Measurements from ENCODE around the gene EPHB4.
A peak's percentile ranks its signal among the peaks of the same experiment; 100 is the strongest.
"Not testable (repeated sequence)": the region's sequence is repeated elsewhere in the genome, so short reads cannot be mapped to it uniquely, and the experiment has no call there.

EPHB4 gene

DNA sequence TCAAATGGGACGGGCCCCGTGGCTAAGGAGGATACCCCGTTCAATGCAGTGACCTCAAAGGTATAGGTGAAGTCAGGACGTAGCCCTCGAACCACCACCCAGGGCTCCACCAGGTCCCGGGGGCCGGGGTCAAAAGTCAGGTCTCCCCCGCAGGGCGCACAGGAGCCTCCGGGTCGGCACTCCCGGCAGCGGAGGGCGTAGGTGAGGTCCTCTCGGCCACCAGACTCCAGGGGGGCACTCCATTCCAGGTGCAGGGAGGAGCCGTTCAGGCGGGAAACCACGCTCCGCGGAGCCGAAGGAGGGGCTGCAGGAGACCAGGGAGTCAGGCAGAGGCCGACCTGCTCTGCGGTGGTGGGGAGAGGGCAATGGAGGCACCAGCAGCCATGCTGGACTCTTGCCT, 7.7 kb downstream of the EPHB4 start:
- DNase-seq (ENCODE audit: low spot score): peak; percentile 5

DNA sequence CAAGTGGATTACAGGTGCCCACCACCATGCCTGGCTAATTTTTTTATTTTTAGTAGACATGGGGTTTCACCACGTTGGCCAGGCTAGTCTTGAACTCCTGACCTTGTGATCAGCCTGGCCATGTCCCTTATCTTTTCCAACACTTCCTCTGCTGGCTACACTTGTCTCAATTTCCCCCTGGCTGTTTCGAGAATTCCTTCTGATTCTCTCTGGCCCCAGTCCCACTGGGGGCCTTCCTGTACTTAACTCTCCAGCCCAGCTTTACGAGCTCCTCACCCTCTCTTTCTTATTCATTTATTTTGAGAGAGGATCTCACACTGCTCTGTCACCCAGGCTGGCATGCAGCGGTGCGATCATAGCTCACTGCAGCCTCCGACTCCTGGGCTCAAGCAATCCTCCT, 8.5 kb downstream of the EPHB4 start:
- DNase-seq (ENCODE audit: low spot score): no peak

DNA sequence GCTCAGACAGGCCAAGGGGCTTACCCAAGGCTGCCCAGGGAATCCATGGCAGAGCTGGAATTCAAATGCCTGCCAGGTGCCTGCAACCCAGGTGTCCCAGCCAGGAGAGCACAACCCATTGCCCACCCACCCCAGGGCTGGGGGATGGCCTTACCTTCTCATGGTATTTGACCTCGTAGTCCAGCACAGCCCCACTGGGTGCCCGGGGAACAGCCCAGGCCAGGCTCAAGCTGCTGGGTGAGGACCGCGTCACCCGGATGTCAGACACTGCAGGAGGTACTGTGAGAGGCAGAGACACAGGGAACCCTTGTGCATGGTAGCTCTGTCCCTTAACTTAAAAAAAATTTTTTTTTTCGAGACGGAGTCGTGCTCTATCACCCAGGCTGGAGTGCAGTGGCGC, 9.0 kb downstream of the EPHB4 start:
- DNase-seq (ENCODE audit: low spot score): peak; percentile 5

DNA sequence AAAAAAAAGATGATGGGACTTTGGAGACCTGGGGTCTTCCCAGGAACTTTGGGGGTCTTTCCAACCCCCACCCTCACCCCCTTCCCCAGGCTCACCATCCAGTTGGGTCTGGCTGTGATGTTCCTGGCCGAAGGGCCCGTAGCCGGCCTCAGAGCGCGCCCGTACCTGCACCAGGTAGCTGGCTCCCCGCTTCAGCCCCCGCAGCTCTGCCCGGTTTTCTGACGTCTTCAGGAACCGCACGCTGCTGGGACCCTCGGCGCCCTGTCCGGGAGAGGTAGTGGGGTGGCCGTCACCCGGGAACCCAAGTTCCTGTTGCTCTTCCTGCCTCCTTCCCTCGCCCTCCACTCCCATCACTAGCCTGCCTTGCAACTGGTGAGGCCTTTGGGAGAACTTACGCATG, 10.2 kb downstream of the EPHB4 start:
- peak; percentile 8 for DNase-seq (ENCODE audit: low spot score)

DNA sequence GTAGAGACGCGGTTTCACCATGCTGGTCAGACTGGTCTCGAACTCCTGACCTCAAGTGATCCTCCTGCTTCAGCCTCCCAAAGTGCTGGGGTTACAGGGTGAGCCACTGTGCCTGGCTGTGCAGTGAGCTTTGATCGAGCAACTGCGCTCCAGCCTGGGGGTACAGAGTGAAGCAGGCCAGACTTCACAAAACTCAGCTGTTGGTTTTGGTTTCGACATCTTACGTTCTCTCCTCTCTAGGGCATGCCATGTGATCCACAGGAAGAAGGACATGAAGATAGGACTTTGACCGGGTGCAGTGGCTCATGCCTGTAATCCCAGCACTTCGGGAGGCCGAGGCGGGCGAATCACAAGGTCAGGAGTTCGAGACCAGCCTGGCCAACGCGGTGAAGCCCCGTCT, 10.8 kb downstream of the EPHB4 start:
- not testable (repeated sequence) for DNase-seq (ENCODE audit: low spot score)

DNA sequence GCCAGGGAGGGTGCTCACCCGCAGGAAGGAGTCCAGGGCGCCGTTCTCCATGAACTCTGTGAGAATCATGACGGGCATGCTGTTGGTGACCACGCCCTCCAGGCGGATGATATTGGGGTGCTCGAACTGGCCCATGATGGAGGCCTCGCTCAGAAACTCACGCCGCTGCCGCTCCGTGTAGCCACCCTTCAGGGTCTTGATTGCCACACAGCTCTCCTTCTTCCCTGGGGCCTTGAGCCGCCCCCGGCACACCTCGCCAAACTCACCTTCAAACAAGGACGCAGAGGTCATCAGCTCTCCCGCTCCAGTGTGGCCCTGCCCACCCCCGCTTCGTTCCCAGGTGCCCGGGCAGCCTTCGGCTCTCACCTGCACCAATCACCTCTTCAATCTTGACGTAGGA, 14.6 kb downstream of the EPHB4 start:
- DNase-seq (ENCODE audit: low spot score): peak; percentile 2

DNA sequence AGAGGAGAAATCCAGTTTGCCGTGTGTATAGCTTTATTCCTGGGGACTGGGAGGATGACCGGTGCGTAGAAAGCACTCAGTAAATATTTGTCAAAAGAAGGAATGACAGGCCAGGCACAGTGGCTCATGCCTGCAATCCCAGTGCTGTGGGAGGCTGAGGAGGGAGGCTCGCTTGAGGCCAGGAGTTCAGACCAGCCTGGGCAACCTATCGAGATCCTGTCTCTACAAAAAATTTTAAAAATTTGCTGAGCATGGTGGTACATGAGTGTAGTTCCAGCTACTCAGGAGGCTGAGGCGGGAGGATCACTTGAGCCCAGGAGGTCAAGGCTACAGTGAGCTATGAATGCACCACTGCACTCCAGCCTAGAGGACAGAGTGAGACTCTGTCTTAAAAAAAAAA, 15.8 kb downstream of the EPHB4 start:
- DNase-seq (ENCODE audit: low spot score): no peak

DNA sequence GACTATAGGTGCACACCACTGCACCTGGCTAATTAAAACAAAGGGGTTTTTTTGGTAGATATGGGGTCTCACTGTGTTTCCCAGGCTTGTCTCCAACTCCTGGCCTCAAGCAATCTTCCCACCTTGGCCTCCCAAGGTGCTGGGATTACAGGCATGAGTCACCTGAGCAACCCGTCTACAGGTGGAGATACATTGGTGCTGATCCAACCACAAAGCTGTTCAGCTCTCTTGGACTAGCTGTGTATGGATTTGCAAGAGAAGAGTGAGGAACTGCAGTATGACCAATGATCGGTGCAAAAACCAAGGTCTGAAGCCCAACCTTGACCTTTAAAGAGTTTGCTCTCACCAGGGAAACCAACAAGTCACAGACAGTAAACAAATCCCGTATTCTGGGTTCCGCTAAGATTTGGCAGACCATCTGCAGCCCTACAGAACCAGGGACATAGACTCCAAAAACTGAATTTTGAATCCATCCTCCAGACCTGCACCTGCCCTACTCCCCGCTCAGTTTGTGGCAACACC, 18.9 kb downstream of the EPHB4 start:
- DNase-seq (ENCODE audit: low spot score): no peak

DNA sequence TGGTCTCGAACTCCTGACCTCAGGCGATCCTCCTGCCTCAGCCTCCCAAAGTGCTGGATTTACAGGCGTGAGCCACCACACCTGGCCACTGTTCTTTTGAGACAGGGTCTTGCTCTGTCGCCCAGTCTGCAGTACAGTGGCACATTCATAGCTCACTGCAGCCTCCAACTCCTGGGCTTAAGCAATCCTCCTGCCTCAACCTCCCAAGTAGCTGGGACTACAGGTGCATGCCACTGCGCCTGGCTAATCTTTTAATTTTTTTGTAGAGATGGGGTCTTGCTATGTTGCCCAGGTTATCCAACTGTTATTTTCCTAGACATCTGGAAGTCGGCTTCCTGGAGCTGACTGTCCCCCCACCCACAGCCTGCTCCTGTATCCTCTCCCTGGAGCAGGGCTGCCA, 20.4 kb downstream of the EPHB4 start:
- DNase-seq (ENCODE audit: low spot score): not testable (repeated sequence)

DNA sequence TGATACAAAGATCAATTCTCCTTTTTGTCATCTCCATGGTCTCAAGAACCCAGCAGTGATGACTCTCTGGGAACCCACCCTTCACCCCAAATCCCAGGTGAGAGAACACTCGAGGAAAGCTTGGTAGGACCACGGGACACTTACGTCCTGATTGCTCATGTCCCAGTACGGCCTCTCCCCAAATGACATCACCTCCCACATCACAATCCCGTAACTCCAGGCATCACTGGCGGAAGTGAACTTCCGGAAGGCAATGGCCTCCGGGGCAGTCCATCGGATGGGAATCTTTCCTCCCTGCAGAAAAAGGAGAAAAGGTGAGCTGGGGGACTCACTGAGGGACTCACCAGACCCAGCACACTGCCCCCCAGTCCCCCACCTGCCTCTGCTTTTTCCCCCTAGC, 21.0 kb downstream of the EPHB4 start:
- peak; percentile 3 for DNase-seq (ENCODE audit: low spot score)

DNA sequence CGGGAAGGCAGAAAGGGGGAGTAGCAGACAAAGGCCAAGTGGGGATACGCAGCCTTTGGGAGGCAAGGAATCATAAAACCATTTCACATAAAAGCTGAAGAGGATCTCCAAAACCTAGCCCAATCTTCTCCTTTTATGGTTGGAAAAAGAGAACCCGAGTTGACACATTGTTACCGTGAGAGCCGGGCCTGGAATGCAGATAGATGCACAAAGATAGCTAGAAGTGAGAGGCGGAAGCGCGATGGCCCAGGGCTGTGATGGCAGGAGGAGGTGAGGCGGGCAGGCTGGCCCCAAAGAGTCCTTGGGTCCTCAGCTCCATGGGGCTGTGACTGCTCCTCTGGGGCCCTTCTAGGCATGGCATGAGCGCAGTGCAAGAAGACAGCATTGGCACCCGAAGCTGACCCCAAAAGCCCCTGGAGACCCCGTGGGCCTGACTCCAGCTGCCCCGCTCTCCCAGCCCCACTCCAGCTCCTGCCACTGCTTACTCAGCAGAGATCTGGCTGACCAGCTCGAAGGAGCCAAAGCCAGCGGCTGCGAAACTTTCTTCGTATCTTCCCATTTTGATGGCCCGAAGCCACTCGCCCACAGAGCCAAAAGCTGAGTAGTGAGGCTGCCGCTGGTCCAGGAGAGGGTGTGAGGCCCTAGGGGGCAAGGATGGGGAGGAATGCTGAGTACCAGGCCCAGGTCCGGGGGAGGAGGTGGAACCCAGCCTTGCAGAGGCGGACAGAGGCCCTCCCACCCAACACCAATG, 22.5 kb downstream of the EPHB4 start:
- DNase-seq (ENCODE audit: low spot score): peak; percentile 3

DNA sequence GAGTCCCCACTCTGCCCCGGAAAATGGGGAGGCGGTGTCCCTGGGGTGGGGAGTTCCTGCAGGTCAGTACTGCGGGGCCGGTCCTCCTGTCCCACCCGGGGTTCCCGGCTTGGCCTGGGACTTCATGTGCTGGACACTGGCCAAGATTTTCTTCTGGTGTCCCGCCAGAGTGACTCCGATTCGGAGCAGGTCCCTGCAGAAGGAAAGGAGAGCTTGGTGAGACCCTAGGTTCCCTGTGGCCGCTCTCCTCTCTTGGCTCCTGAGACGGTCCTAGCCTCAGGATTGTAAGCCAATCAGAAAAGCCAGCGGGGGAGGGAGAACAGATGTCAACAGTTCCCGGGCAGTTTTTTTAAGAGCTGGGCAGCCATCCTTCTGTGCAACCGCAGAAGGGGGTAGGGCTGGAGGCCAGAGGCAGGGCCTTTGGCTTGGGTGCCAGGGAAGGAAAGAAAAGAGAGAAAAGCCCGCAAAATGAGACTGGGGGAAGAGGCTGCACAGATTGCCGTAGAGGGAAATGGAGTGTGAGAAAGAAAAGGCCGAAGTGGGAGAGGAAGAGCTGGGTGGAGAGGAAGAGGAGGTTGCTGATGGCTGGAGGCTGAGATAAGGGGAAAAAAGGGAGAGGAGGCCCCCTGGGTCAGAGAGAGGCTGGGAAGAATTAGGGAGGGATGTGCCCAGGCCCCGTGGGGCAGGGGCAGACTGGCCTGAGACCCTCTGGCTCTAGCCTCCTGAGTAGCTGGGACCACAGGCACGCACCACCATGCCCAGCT, 23.7 kb downstream of the EPHB4 start:
- DNase-seq (ENCODE audit: low spot score): peak; percentile 96

DNA sequence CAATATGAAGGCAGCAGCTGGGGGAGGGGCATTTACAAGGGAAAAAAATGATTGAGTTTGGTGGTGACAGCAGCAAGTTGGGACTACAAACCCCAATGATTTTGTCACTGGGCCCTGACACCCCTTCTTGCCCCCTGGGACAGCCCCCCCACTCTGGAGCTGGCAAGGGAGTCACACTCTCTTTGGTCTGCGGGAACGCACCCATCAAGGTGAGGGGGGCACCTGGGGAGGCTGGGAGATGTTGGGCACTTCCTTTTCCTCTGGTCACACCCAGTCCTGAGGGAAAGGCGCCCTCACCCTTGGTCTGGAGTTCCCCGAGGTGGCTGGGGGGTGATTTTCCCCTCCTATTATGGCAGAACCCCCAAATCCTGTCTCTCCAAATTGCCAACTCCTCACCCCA, 24.4 kb downstream of the EPHB4 start:
- peak; percentile 5 for DNase-seq (ENCODE audit: low spot score)

DNA sequence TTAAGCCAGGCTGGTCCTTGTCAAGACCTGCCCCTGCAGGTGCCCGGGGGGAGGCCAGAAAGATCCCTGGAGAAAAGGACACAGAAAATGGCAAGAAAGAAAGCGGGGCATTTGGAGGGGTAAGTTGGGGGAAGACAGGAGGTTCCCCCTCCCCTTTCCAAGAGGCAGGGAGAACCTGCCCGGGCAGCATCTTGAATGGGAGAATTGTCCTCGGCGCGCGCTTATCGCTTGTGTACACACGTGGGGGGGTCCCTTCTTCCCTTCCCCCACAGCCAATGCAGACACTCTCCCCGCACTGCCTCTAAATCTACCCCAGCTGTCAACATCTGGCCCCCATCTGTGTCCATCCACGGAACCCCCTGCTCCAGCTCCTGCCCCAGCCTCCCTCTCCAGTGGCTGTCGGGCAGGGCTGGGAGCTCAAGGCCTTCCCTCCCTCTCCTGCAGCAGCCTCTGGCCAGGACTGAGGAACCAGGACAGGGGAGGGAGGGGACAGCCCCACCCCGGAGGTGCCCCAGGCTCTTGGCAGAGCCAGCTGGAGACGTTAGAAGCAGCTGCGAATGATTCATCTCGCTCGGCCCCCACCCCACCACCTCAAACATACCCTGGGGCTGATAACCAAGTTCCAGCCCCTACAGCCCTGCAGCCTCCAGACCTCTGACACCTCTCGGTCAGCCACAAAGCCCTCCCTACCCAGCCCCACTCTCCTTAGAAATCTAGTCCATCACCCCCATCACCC, 25.3 kb downstream of the EPHB4 start:
- peak; percentile 90 for DNase-seq (ENCODE audit: low spot score)

DNA sequence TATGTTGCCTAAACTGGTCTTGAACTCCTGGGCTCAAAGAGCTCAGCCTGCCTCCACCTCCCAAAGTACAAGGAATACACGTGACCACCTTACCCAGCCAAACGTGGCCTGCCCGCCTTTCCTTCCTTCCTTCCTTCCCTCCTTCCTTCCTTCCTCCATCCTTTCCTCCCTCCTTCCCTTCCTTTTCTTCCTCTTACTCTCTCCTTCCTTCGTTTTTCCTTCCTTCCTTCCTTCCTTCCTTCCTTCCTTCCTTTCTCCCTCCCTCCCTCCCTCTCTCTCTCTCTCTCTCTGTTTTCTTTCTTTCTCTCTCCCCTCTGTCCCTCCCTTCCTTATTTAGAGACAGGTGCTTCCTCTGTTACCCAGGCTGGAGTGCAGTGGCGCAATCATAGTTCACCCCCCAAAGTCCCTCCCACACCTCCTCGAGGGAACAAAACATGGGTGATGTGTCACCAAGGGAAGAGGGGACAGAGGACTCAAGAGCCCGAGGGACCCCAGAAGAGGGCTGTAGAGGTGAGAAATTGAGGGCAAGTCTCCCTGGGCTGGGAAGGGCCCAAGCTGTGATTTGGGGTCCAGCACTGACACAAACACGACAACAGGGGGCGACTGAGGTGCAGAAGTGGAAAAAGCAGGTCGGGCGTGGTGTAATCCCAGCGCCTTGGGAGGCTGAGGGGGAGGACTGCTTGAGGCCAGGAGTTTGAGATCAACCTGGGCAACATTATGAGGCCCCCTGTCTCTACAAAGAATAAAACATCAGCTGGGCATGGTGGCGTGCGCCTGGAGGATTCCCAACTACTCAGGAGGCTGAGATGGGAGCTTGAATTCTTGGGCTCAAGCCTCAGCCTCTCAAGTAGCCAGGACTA, 28.1 kb downstream of the EPHB4 start:
- DNase-seq (ENCODE audit: low spot score): peak; percentile 71

DNA sequence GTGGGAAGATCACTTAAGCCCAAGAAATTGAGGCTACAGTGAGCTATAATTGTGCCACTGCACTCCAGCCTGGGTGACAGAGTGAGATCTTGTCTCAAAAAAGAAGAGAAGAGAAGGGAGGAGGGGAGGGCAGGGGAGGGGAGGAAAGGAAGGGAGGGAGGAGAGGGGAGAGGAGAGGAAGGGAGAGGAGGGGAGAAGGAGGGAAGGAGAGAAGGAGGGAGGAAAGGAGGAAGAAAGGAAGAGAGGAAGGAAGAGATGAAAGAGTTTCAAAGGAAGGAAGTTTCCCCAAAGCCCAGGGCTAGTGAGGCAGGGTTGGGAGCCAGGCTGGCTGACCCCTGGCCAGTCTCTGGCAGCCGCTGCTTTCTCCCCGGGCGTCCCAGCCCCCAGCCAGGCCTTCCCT, 32.6 kb downstream of the EPHB4 start:
- DNase-seq (ENCODE audit: low spot score): no peak

DNA sequence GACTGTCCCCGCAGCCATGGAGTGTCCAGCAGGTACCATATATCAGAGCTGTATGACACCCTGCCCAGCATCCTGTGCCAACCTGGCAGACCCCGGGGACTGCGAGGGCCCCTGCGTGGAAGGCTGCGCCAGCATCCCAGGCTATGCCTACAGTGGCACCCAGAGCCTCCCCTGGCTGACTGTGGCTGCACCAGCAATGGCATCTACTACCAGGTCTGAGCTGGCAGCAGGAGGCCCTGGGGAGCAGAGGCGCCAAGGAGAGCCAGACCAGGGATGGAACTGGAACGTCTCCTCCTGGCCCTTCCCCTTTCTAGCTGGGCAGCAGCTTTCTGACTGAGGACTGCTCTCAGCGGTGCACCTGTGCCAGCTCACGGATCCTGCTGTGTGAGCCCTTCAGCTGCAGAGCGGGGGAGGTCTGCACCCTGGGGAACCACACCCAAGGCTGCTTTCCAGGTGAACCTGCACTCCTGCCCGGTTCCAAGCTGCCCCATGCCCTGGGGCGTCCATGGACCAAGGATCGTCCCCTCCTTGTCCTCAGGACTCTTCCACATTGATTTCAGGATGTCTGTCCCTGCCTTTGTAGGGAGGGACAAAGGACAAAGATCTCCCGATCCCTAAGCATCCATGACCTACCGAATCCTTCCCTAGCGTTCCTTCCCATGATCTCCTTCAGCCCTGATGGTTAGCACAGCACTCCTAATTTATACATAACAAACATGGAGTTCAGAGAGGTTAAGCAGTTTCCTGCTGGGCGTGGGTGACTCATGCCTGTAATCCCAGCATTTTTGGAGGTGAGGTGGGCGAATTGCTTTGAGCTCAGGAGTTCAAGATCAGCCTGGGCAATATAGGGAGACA, 33.3 kb downstream of the EPHB4 start:
- peak; percentile 11 for DNase-seq (ENCODE audit: low spot score)

DNA sequence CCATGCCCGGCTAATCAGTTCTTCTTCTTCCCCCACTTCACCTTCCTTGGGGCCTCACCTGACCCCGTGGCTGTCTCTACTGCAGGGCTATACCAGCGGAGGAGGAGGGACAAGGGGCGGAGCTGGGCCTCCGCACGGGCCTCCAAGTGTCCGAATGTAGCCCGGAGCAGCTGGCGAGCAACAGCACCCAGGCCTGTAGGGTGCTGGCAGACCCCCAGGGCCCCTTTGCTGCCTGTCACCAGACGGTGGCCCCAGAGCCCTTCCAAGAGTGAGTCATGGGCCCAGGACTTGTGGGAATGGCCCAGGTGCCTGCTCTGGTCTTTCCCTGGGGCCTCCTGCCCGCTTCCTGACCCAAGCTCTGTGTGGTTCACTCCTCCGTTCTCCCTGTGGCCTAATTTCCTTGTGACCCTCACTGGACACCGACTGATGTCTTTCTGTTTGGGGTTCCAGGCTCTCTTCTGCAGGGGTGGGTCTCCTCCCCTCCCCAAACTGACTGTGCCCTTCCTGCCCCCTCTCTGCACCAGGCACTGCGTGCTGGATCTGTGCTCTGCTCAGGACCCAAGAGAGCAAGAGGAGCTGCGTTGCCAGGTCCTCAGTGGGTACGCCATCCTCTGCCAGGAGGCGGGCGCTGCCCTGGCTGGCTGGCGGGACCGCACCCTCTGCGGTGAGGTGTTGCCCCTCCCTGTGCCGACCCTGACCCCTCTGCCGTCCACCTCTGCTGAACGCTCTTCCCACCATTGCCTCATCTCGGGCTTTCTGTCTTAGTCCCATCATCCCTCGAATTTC, 35.2 kb downstream of the EPHB4 start:
- peak; percentile 7 for DNase-seq (ENCODE audit: low spot score)

DNA sequence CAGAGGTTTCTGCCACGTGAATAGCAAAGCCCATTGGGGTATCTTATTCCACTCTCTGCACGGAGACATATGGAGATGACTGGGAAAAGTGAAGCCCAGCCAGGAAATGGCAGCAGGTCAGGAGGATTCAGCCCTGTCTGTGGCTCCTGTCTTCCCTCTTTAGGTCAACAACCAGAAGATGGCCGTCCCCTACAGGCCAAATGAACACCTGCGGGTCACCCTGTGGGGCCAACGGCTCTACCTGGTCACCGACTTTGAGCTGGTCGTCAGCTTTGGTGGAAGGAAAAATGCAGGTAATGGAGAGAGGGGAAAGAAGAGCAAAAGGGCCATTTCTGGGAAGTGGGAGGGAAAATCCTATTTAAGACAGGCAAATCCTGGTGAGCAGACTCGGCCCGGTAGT, 38.3 kb downstream of the EPHB4 start:
- no peak for DNase-seq (ENCODE audit: low spot score)

DNA sequence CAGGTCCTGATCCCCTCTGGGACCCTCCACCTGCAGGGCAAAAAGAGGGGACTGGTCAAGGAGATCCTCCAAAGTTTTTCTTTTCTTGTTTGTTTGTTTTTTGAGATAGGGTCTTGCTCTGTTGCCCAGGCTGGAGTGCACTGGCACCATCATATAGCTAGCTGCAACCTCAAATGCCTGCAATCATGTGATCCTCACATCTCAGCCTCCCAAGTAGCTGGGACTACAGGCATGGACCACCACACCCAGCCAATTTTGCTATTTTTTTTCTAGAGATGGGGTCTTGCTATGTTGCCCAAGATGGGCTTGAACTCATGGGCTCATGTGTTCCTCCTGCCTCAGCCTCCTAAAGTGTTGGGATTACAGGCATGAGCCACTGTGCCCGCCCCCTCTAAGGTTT, 41.0 kb downstream of the EPHB4 start:
- no peak for DNase-seq (ENCODE audit: low spot score)
